ENCODE data around the gene KLHDC8A. TPM values are rescaled to one million over a fixed set of nuclear protein-coding genes. Genes with fewer than 3 reads are reported as not detected.
"Not testable (repeated sequence)": the region's sequence is repeated elsewhere in the genome, so short reads cannot be mapped to it uniquely, and the experiment has no call there.

KLHDC8A gene
- total and polyA plus RNA-seq, 7 experiments from 2014 or later: not detected

- peak overlapping the region in 8 of 9 donors; percentile 25 to 89 (median 82) for H3K27ac Mint-ChIP-seq
- H3K27ac ChIP-seq (ENCODE audit: low read depth, low read length): peak overlapping the region; percentile 41
These were observed 56.6 kb downstream of the KLHDC8A start for GRCh38 chr1:205300149-205300548.

GRCh38 chr1:205298191-205298994 lies 58.3 kb downstream of the KLHDC8A start:
- no peaks in the 10 kb centered on the region for H3K9me3 Mint-ChIP-seq
- H3K27me3 Mint-ChIP-seq: peaks cover 0 to 7% (median 0%) of the 10 kb centered on the region in 5 donors
- H3K36me3 Mint-ChIP-seq: peaks cover 0 to 15% (median 10%) of the 10 kb centered on the region in 5 donors
- H3K27me3 ChIP-seq (ENCODE audit: control insufficient read depth in 2 of 2, insufficient read depth in 2 of 2, low read length in 2 of 2): no peaks in the 10 kb centered on the region
- ATAC-seq: no peak
- no peak overlapping the region for H3K4me3 Mint-ChIP-seq
- ChIA-PET CTCF (interaction anchor here (0.7 to 1.2 kb wide), 5 partner anchors 9 to 28 kb away, joined by 3 to 7 read pairs (median 3); no protein-coding TSS in a partner anchor), POLR2A (interaction anchor here (0.5 to 6.1 kb wide), 12 partner anchors 9 to 67 kb away, joined by 3 to 82 read pairs (median 6); partner anchors contain the start of gene NUAK2)
- no peak overlapping the region for H3K4me3 ChIP-seq (ENCODE audit: low read length)
- peaks cover 31 to 83% (median 71%) of the 10 kb centered on the region in 7 donors for H3K4me1 Mint-ChIP-seq
- H3K36me3 ChIP-seq (ENCODE audit: control insufficient read depth in 2 of 3, insufficient read depth in 3 of 3, low read length in 3 of 3): peaks cover 0 to 22% (median 0%) of the 10 kb centered on the region in 3 experiments
- intact Hi-C loops (cut with micrococcal nuclease): no loop called here
- H3K9me3 ChIP-seq (ENCODE audit: control insufficient read depth in 2 of 3, low read length in 3 of 3): no peaks in the 10 kb centered on the region
- peaks cover 7 to 25% of the 10 kb centered on the region in 2 donors for H3K4me1 ChIP-seq (ENCODE audit: control insufficient read depth in 2 of 2, insufficient read depth in 2 of 2, low read length in 2 of 2)
- no peak overlapping the region for H3K27ac ChIP-seq (ENCODE audit: low read depth, low read length)
- DNase-seq: no peak
- H3K27ac Mint-ChIP-seq: peak overlapping the region in 8 of 9 donors; percentile 48 to 96 (median 86)

More at GRCh38 chr1:205300149-205300548, 56.6 kb downstream of the KLHDC8A start:
- CTCF ChIA-PET: interaction anchor here (0.6 to 1.4 kb wide), 3 partner anchors 21 to 25 kb away, joined by 3 to 4 read pairs (median 3); no protein-coding TSS in a partner anchor
- POLR2A ChIA-PET: interaction anchor here (1.0 to 6.1 kb wide), 4 partner anchors 12 to 23 kb away, joined by 4 to 82 read pairs (median 23); partner anchors contain the start of gene NUAK2
- Histone ChIP-seq H3K9me3 (ENCODE audit: control insufficient read depth in 2 of 3, low read length in 3 of 3) (no peaks in the 10 kb centered on the region), H3K36me3 (ENCODE audit: control insufficient read depth in 2 of 3, insufficient read depth in 3 of 3, low read length in 3 of 3) (peaks cover 0 to 40% (median 9%) of the 10 kb centered on the region in 3 experiments), H3K27me3 (ENCODE audit: control insufficient read depth in 2 of 2, insufficient read depth in 2 of 2, low read length in 2 of 2) (no peaks in the 10 kb centered on the region), H3K4me3 (ENCODE audit: low read length) (no peak overlapping the region), H3K4me1 (ENCODE audit: control insufficient read depth in 2 of 2, insufficient read depth in 2 of 2, low read length in 2 of 2) (peaks cover 7 to 12% of the 10 kb centered on the region in 2 donors)
- Mint-ChIP-seq H3K27me3 (peaks cover 0 to 2% (median 0%) of the 10 kb centered on the region in 5 donors), H3K4me3 (peak overlapping the region in 1 of 10 donors; percentile 26), H3K36me3 (peaks cover 0 to 26% (median 17%) of the 10 kb centered on the region in 5 donors), H3K4me1 (peaks cover 29 to 74% (median 61%) of the 10 kb centered on the region in 7 donors), H3K9me3 (no peaks in the 10 kb centered on the region)
- intact Hi-C loops (cut with micrococcal nuclease): loop anchor here in 1 of 2 donors (2.0 kb wide), 1 partner anchor 15 kb away; no protein-coding TSS in a partner anchor
- DNase-seq (no peak), ATAC-seq (no peak)

- H3K27me3 Mint-ChIP-seq; H3K27me3 ChIP-seq (ENCODE audit: control insufficient read depth in 2 of 2, insufficient read depth in 2 of 2, low read length in 2 of 2); DNase-seq; ATAC-seq; intact Hi-C loops (cut with micrococcal nuclease); H3K4me3 Mint-ChIP-seq; H3K4me3 ChIP-seq (ENCODE audit: low read length); H3K9me3 ChIP-seq (ENCODE audit: control insufficient read depth in 2 of 3, low read length in 3 of 3); H3K27ac ChIP-seq (ENCODE audit: low read depth, low read length); H3K9me3 Mint-ChIP-seq: not testable (repeated sequence)
- Mint-ChIP-seq H3K4me1 (peaks cover 31 to 90% (median 76%) of the 10 kb centered on the region in 7 donors), H3K36me3 (peaks cover 0 to 11% (median 8%) of the 10 kb centered on the region in 5 donors), H3K27ac (peak overlapping the region in 8 of 9 donors; percentile 70 to 96 (median 86))
- ChIA-PET CTCF (interaction anchor here (0.6 to 1.2 kb wide), 7 partner anchors 8 to 1134 kb away, joined by 3 to 7 read pairs (median 3); no protein-coding TSS in a partner anchor), POLR2A (interaction anchor here (0.7 to 6.1 kb wide), 10 partner anchors 9 to 24 kb away, joined by 3 to 82 read pairs (median 6); partner anchors contain the start of gene NUAK2)
- H3K4me1 ChIP-seq (ENCODE audit: control insufficient read depth in 2 of 2, insufficient read depth in 2 of 2, low read length in 2 of 2): peaks cover 7 to 28% of the 10 kb centered on the region in 2 donors
- peaks cover 0 to 16% (median 0%) of the 10 kb centered on the region in 3 experiments for H3K36me3 ChIP-seq (ENCODE audit: control insufficient read depth in 2 of 3, insufficient read depth in 3 of 3, low read length in 3 of 3)
These were observed 59.1 kb downstream of the KLHDC8A start for GRCh38 chr1:205297546-205298177.

GRCh38 chr1:205296154-205296553 lies 60.6 kb downstream of the KLHDC8A start:
- no peak overlapping the region for H3K4me3 ChIP-seq (ENCODE audit: low read length)
- ATAC-seq (no peak), DNase-seq (no peak)
- H3K27ac ChIP-seq (ENCODE audit: low read depth, low read length): no peak overlapping the region
- H3K4me1 ChIP-seq (ENCODE audit: control insufficient read depth in 2 of 2, insufficient read depth in 2 of 2, low read length in 2 of 2): peaks cover 12 to 38% of the 10 kb centered on the region in 2 donors
- Mint-ChIP-seq H3K9me3 (no peaks in the 10 kb centered on the region), H3K36me3 (peaks cover 0 to 4% (median 2%) of the 10 kb centered on the region in 5 donors), H3K4me1 (peaks cover 40 to 94% (median 83%) of the 10 kb centered on the region in 7 donors), H3K4me3 (peak overlapping the region in 5 of 10 donors; percentile 10 to 50 (median 25)), H3K27me3 (peaks cover 0 to 7% (median 0%) of the 10 kb centered on the region in 5 donors), H3K27ac (peak overlapping the region in 8 of 9 donors; percentile 51 to 96 (median 80))
- ChIA-PET POLR2A (interaction anchor here (0.6 to 6.1 kb wide), 9 partner anchors 8 to 1131 kb away, joined by 3 to 82 read pairs (median 4); partner anchors contain the start of gene NUAK2), CTCF (interaction anchor here (0.6 to 3.0 kb wide), 5 partner anchors 21 to 53 kb away, joined by 3 to 14 read pairs (median 4); partner anchors contain the start of gene NUAK2)
- no peaks in the 10 kb centered on the region for H3K27me3 ChIP-seq (ENCODE audit: control insufficient read depth in 2 of 2, insufficient read depth in 2 of 2, low read length in 2 of 2)
- H3K9me3 ChIP-seq (ENCODE audit: control insufficient read depth in 2 of 3, low read length in 3 of 3): no peaks in the 10 kb centered on the region
- peaks cover 0 to 2% (median 0%) of the 10 kb centered on the region in 3 experiments for H3K36me3 ChIP-seq (ENCODE audit: control insufficient read depth in 2 of 3, insufficient read depth in 3 of 3, low read length in 3 of 3)
- intact Hi-C loops (cut with micrococcal nuclease): loop anchor here in 1 of 2 donors (1.0 kb wide), 1 partner anchor 8 kb away; no protein-coding TSS in a partner anchor

GRCh38 chr1:205294934-205295333 lies 61.8 kb downstream of the KLHDC8A start:
- ChIA-PET POLR2A (interaction anchor here (0.6 to 3.1 kb wide), 13 partner anchors 10 to 30 kb away, joined by 3 to 14 read pairs (median 4); partner anchors contain the start of gene NUAK2), CTCF (interaction anchor here (0.7 to 3.0 kb wide), 7 partner anchors 9 to 42 kb away, joined by 3 to 14 read pairs (median 3); partner anchors contain the start of gene NUAK2)
- Histone ChIP-seq H3K4me1 (ENCODE audit: control insufficient read depth in 2 of 2, insufficient read depth in 2 of 2, low read length in 2 of 2) (peaks cover 12 to 40% of the 10 kb centered on the region in 2 donors), H3K27me3 (ENCODE audit: control insufficient read depth in 2 of 2, insufficient read depth in 2 of 2, low read length in 2 of 2) (no peaks in the 10 kb centered on the region), H3K36me3 (ENCODE audit: control insufficient read depth in 2 of 3, insufficient read depth in 3 of 3, low read length in 3 of 3) (no peaks in the 10 kb centered on the region), H3K4me3 (ENCODE audit: low read length) (no peak overlapping the region), H3K9me3 (ENCODE audit: control insufficient read depth in 2 of 3, low read length in 3 of 3) (no peaks in the 10 kb centered on the region), H3K27ac (ENCODE audit: low read depth, low read length) (no peak overlapping the region)
- H3K27me3 Mint-ChIP-seq: peaks cover 0 to 7% (median 0%) of the 10 kb centered on the region in 5 donors
- H3K36me3 Mint-ChIP-seq: no peaks in the 10 kb centered on the region
- intact Hi-C loops (cut with micrococcal nuclease): no loop called here
- H3K4me3 Mint-ChIP-seq: no peak overlapping the region
- peak overlapping the region in 5 of 9 donors; percentile 19 to 96 (median 83) for H3K27ac Mint-ChIP-seq
- ATAC-seq (no peak), DNase-seq (no peak)
- H3K4me1 Mint-ChIP-seq: peaks cover 38 to 92% (median 79%) of the 10 kb centered on the region in 7 donors
- no peaks in the 10 kb centered on the region for H3K9me3 Mint-ChIP-seq
